ENCODE measurements around the gene MTMR8.

Gene MTMR8

DNA sequence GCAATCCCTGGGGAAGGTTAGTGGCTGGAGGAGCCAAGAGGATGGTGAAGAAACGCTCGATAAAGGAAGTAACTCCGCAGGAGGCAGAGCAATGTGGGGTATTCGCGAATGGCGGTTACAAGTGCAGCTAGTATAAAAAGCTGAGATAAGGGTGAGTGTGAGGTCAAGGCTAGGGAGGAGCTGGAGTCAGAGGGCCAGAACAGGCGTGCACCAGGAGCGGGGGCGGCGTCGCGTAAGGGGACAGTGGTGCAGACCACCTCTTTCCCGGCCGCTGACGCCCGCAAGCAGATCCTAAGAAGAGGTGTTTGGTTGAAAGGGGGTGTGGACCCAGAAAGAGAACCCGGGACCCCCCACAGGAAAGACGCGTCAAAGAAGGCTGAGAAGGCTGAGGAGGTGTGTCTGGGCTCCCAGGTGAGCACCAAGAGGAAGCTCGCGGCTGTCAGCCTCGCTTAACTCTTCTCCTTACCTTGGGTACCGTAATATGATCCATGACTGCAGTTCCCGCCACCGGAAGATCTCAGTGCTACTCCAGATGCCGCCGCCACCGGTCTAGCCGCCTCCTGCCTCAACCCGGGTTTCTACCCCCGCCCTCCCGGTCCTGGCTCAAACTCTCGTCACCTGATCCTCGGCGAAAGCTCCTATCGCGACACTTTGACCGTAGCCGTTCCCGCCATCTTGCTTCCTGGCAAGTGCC lies at the start of gene MTMR8:
Gene MTMR8, minus strand, starts transcription at position 579 of the 694 bp plus-strand sequence. Its CDS starts 89 bp downstream, at position 490.
- DNase-seq, result peak; percentile 84
- Histone ChIP-seq H3K27ac (peak within 1 kb of the TSS; percentile 55), H3K36me3 (no peaks in the 10 kb centered on the region), H3K9me3 (ENCODE audit: severe bottlenecking) (no peaks in the 10 kb centered on the region), H3K27me3 (ENCODE audit: insufficient read depth, low read depth, severe bottlenecking) (no peaks in the 10 kb centered on the region), H3K4me3 (ENCODE audit: low read depth, low read length) (peak within 1 kb of the TSS; percentile 53)
- TF ChIP-seq, protein P1, sequence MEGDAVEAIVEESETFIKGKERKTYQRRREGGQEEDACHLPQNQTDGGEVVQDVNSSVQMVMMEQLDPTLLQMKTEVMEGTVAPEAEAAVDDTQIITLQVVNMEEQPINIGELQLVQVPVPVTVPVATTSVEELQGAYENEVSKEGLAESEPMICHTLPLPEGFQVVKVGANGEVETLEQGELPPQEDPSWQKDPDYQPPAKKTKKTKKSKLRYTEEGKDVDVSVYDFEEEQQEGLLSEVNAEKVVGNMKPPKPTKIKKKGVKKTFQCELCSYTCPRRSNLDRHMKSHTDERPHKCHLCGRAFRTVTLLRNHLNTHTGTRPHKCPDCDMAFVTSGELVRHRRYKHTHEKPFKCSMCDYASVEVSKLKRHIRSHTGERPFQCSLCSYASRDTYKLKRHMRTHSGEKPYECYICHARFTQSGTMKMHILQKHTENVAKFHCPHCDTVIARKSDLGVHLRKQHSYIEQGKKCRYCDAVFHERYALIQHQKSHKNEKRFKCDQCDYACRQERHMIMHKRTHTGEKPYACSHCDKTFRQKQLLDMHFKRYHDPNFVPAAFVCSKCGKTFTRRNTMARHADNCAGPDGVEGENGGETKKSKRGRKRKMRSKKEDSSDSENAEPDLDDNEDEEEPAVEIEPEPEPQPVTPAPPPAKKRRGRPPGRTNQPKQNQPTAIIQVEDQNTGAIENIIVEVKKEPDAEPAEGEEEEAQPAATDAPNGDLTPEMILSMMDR (IDR thresholded peaks at IDR 0.05; ENCODE audit: low read depth, low read length), result no peak

DNA sequence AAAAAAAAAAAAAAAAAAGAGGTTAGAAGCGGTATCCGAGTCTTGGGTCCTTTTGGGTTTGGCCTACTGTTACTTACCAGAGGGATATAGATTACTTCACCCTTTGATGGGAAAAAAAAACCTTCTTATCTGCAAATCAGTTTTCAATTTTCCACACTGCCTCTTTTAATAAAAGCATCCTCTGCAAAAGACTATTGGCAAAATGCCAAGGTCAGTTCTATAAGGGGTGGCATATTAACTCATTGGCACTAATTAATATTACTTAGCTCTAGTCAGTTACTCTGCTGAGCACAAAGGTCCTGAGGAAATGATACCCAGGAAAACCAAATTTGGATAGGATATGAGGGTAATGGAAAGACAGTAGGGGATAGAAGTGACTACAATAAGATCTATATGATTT lies 44.3 kb upstream of the MTMR8 start:
- no peaks in the 10 kb centered on the region for H3K27me3 ChIP-seq (ENCODE audit: insufficient read depth, low read depth, severe bottlenecking)
- H3K36me3 ChIP-seq, result no peaks in the 10 kb centered on the region
- H3K27ac ChIP-seq, result no peak overlapping the region
- DNase-seq, result no peak
- H3K4me3 ChIP-seq (ENCODE audit: low read depth, low read length), result no peak overlapping the region
- no peaks in the 10 kb centered on the region for H3K9me3 ChIP-seq (ENCODE audit: severe bottlenecking)
- TF ChIP-seq, protein P1 (IDR thresholded peaks at IDR 0.05; ENCODE audit: low read depth, low read length), result no peak

DNA sequence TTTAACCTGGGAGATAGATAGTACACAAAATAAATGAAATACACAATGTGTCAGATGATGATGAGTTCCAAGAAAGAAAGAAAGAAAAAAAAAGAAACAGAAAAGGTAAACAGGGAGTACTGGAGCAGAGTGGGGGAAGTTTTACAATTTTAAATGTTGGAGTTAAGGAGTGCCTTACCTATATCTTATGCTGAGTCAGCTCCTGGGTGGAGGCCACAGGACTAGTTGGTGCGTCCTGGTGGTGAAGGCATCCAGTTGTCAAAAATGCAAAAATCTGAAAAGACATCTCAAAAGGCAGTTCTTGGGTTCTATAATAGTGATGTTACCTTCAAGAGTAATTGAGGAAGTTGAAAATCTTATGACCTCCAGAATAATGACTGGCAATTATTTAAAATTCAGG lies 42.4 kb upstream of the MTMR8 start:
- Histone ChIP-seq H3K27me3 (ENCODE audit: insufficient read depth, low read depth, severe bottlenecking) (no peaks in the 10 kb centered on the region), H3K27ac (no peak overlapping the region), H3K9me3 (ENCODE audit: severe bottlenecking) (no peaks in the 10 kb centered on the region), H3K36me3 (no peaks in the 10 kb centered on the region), H3K4me3 (ENCODE audit: low read depth, low read length) (no peak overlapping the region)
- DNase-seq, result no peak
- TF ChIP-seq, protein P1 (IDR thresholded peaks at IDR 0.05; ENCODE audit: low read depth, low read length), result no peak

DNA sequence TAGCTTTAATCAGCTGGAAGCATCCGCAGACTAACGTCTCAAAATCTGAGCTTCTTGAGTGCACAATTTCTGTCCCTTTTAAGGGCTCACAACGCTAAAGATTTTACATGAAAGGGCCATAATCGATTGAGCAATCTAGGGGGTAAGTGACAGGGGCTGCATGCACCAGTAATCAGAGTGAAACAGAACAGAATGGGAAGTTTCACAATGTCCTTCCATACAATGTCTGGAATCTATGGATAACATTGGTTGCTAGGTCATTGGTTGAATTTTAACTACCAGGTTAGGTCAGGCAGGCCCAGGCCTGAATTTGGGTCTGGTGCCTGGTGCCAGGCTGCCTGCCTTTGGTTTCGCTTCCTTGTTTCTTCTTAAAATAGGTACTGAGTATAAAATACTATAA lies 42.0 kb upstream of the MTMR8 start:
- TF ChIP-seq, protein P1 (IDR thresholded peaks at IDR 0.05; ENCODE audit: low read depth, low read length), result no peak
- H3K4me3 ChIP-seq (ENCODE audit: low read depth, low read length), result no peak overlapping the region
- no peaks in the 10 kb centered on the region for H3K27me3 ChIP-seq (ENCODE audit: insufficient read depth, low read depth, severe bottlenecking)
- no peaks in the 10 kb centered on the region for H3K9me3 ChIP-seq (ENCODE audit: severe bottlenecking)
- no peak overlapping the region for H3K27ac ChIP-seq
- H3K36me3 ChIP-seq, result no peaks in the 10 kb centered on the region
- no peak for DNase-seq

DNA sequence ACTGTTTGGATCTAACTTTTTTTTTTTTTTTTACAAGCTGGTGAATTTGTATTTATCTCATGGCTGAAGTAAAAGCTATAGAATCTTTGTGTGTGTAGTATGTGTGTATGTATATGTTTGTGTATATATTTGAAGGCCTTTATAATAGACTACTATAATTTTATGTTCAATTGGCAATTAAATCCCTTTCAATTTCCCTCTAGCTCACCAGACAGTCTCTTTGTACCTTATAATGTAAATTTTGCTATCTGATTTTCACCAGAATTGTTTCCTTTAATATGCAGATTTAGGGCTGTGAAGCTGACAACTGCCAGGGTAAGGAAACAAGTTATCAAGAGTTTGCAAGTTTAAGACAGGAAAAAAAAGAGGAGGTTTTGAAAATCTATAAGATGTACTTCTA lies 33.1 kb upstream of the MTMR8 start:
- no peaks in the 10 kb centered on the region for H3K36me3 ChIP-seq
- no peaks in the 10 kb centered on the region for H3K27me3 ChIP-seq (ENCODE audit: insufficient read depth, low read depth, severe bottlenecking)
- no peak for DNase-seq
- TF ChIP-seq, protein P1 (IDR thresholded peaks at IDR 0.05; ENCODE audit: low read depth, low read length), result no peak
- H3K27ac ChIP-seq, result no peak overlapping the region
- H3K4me3 ChIP-seq (ENCODE audit: low read depth, low read length), result no peak overlapping the region
- no peaks in the 10 kb centered on the region for H3K9me3 ChIP-seq (ENCODE audit: severe bottlenecking)

DNA sequence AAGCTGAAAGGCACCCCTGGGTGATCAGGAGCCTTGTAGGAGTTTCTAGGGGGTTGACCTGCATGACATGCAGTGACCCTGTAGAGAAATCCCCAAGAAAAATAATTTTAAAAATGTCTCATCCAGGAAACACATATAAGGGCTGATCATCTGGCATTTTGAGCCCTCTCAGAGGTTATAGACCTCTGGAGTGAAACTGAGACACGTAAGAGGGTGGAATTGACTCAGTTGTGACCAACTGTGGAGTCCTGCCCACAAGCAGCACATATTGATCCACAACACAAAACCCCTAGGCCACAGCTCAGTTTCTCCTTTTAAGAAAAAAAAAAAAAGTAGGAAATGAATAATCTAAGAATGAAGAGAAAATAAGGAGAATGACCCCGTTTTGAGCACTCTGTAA lies 32.5 kb upstream of the MTMR8 start:
- no peak for DNase-seq
- Histone ChIP-seq H3K4me3 (ENCODE audit: low read depth, low read length) (no peak overlapping the region), H3K36me3 (no peaks in the 10 kb centered on the region), H3K27me3 (ENCODE audit: insufficient read depth, low read depth, severe bottlenecking) (no peaks in the 10 kb centered on the region), H3K27ac (no peak overlapping the region), H3K9me3 (ENCODE audit: severe bottlenecking) (no peaks in the 10 kb centered on the region)
- TF ChIP-seq, protein P1 (IDR thresholded peaks at IDR 0.05; ENCODE audit: low read depth, low read length), result no peak

All from WERI-Rb-1 (cell line).